Measurements from ENCODE around the gene DDX31.

DDX31 gene

GRCh38 chr9:132592451-132592850, 77.3 kb downstream of the DDX31 start:
- Histone ChIP-seq H3K4me1 (ENCODE audit: insufficient read depth, low read length) (no peaks in the 10 kb centered on the region), H3K27ac (ENCODE audit: low read depth, low read length) (no peak overlapping the region), H3K9me3 (ENCODE audit: low read length) (no peaks in the 10 kb centered on the region), H3K9ac (ENCODE audit: low read length) (no peak overlapping the region), H3K27me3 (ENCODE audit: control insufficient read depth in 1 of 2, insufficient read depth in 2 of 2, low read length in 2 of 2) (peaks cover 13 to 36% of the 10 kb centered on the region in 2 donors), H3K4me3 (ENCODE audit: low read depth in 1 of 2, low read length in 2 of 2) (no peak overlapping the region), H3K36me3 (ENCODE audit: insufficient read depth, low read length) (peaks cover 7% of the 10 kb centered on the region)

- Histone ChIP-seq H3K4me3 (ENCODE audit: low read depth in 1 of 2, low read length in 2 of 2) (no peak overlapping the region), H3K9me3 (ENCODE audit: low read length) (no peaks in the 10 kb centered on the region), H3K27me3 (ENCODE audit: control insufficient read depth in 1 of 2, insufficient read depth in 2 of 2, low read length in 2 of 2) (peaks cover 15 to 42% of the 10 kb centered on the region in 2 donors), H3K4me1 (ENCODE audit: insufficient read depth, low read length) (no peaks in the 10 kb centered on the region), H3K27ac (ENCODE audit: low read depth, low read length) (no peak overlapping the region), H3K36me3 (ENCODE audit: insufficient read depth, low read length) (peaks cover 7% of the 10 kb centered on the region), H3K9ac (ENCODE audit: low read length) (no peak overlapping the region)
These were observed 78.0 kb downstream of the DDX31 start for GRCh38 chr9:132591751-132592314.

- Histone ChIP-seq H3K4me1 (ENCODE audit: insufficient read depth, low read length) (no peaks in the 10 kb centered on the region), H3K27me3 (ENCODE audit: control insufficient read depth in 1 of 2, insufficient read depth in 2 of 2, low read length in 2 of 2) (peaks cover 21 to 48% of the 10 kb centered on the region in 2 donors), H3K9me3 (ENCODE audit: low read length) (no peaks in the 10 kb centered on the region)
These were observed 78.5 kb downstream of the DDX31 start for GRCh38 chr9:132591244-132591643.

GRCh38 chr9:132590318-132591182, 79.2 kb downstream of the DDX31 start:
- Histone ChIP-seq H3K36me3 (ENCODE audit: insufficient read depth, low read length) (peaks cover 7% of the 10 kb centered on the region), H3K27me3 (ENCODE audit: control insufficient read depth in 1 of 2, insufficient read depth in 2 of 2, low read length in 2 of 2) (peaks cover 28 to 55% of the 10 kb centered on the region in 2 donors), H3K9me3 (ENCODE audit: low read length) (no peaks in the 10 kb centered on the region), H3K9ac (ENCODE audit: low read length) (no peak overlapping the region), H3K4me3 (ENCODE audit: low read depth in 1 of 2, low read length in 2 of 2) (no peak overlapping the region), H3K4me1 (ENCODE audit: insufficient read depth, low read length) (no peaks in the 10 kb centered on the region), H3K27ac (ENCODE audit: low read depth, low read length) (no peak overlapping the region)

More at GRCh38 chr9:132591244-132591643, 78.5 kb downstream of the DDX31 start:
- Histone ChIP-seq H3K9ac (ENCODE audit: low read length) (no peak overlapping the region), H3K4me3 (ENCODE audit: low read depth in 1 of 2, low read length in 2 of 2) (no peak overlapping the region), H3K27ac (ENCODE audit: low read depth, low read length) (no peak overlapping the region), H3K36me3 (ENCODE audit: insufficient read depth, low read length) (peaks cover 7% of the 10 kb centered on the region)

GRCh38 chr9:132590037-132590317, 79.8 kb downstream of the DDX31 start:
- Histone ChIP-seq H3K4me1 (ENCODE audit: insufficient read depth, low read length) (no peaks in the 10 kb centered on the region), H3K4me3 (ENCODE audit: low read depth in 1 of 2, low read length in 2 of 2) (no peak overlapping the region), H3K27me3 (ENCODE audit: control insufficient read depth in 1 of 2, insufficient read depth in 2 of 2, low read length in 2 of 2) (peaks cover 33 to 60% of the 10 kb centered on the region in 2 donors), H3K9me3 (ENCODE audit: low read length) (no peaks in the 10 kb centered on the region), H3K36me3 (ENCODE audit: insufficient read depth, low read length) (peaks cover 7% of the 10 kb centered on the region), H3K9ac (ENCODE audit: low read length) (no peak overlapping the region), H3K27ac (ENCODE audit: low read depth, low read length) (no peak overlapping the region)

GRCh38 chr9:132589148-132590036, 80.4 kb downstream of the DDX31 start:
- H3K9me3 ChIP-seq (ENCODE audit: low read length), result no peaks in the 10 kb centered on the region
- no peaks in the 10 kb centered on the region for H3K4me1 ChIP-seq (ENCODE audit: insufficient read depth, low read length)
- H3K4me3 ChIP-seq (ENCODE audit: low read depth in 1 of 2, low read length in 2 of 2), result no peak overlapping the region
- no peak overlapping the region for H3K9ac ChIP-seq (ENCODE audit: low read length)
- H3K27me3 ChIP-seq (ENCODE audit: control insufficient read depth in 1 of 2, insufficient read depth in 2 of 2, low read length in 2 of 2), result peaks cover 39 to 66% of the 10 kb centered on the region in 2 donors
- H3K36me3 ChIP-seq (ENCODE audit: insufficient read depth, low read length), result peaks cover 2% of the 10 kb centered on the region
- H3K27ac ChIP-seq (ENCODE audit: low read depth, low read length), result no peak overlapping the region

GRCh38 chr9:132588501-132589147, 81.2 kb downstream of the DDX31 start:
- Histone ChIP-seq H3K27me3 (ENCODE audit: control insufficient read depth in 1 of 2, insufficient read depth in 2 of 2, low read length in 2 of 2) (peaks cover 44 to 72% of the 10 kb centered on the region in 2 donors), H3K4me3 (ENCODE audit: low read depth in 1 of 2, low read length in 2 of 2) (no peak overlapping the region), H3K27ac (ENCODE audit: low read depth, low read length) (no peak overlapping the region)

GRCh38 chr9:132588098-132588497, 81.7 kb downstream of the DDX31 start:
- Histone ChIP-seq H3K27me3 (ENCODE audit: control insufficient read depth in 1 of 2, insufficient read depth in 2 of 2, low read length in 2 of 2) (peaks cover 49 to 78% of the 10 kb centered on the region in 2 donors), H3K4me3 (ENCODE audit: low read depth in 1 of 2, low read length in 2 of 2) (no peak overlapping the region), H3K27ac (ENCODE audit: low read depth, low read length) (no peak overlapping the region), H3K4me1 (ENCODE audit: insufficient read depth, low read length) (no peaks in the 10 kb centered on the region), H3K36me3 (ENCODE audit: insufficient read depth, low read length) (no peaks in the 10 kb centered on the region), H3K9ac (ENCODE audit: low read length) (no peak overlapping the region), H3K9me3 (ENCODE audit: low read length) (no peaks in the 10 kb centered on the region)

More at GRCh38 chr9:132588501-132589147, 81.2 kb downstream of the DDX31 start:
- Histone ChIP-seq H3K9ac (ENCODE audit: low read length) (no peak overlapping the region), H3K36me3 (ENCODE audit: insufficient read depth, low read length) (no peaks in the 10 kb centered on the region), H3K9me3 (ENCODE audit: low read length) (no peaks in the 10 kb centered on the region), H3K4me1 (ENCODE audit: insufficient read depth, low read length) (no peaks in the 10 kb centered on the region)

- Histone ChIP-seq H3K36me3 (ENCODE audit: insufficient read depth, low read length) (no peaks in the 10 kb centered on the region), H3K27ac (ENCODE audit: low read depth, low read length) (no peak overlapping the region), H3K4me3 (ENCODE audit: low read depth in 1 of 2, low read length in 2 of 2) (no peak overlapping the region), H3K27me3 (ENCODE audit: control insufficient read depth in 1 of 2, insufficient read depth in 2 of 2, low read length in 2 of 2) (peaks cover 50 to 83% of the 10 kb centered on the region in 2 donors), H3K4me1 (ENCODE audit: insufficient read depth, low read length) (no peaks in the 10 kb centered on the region), H3K9me3 (ENCODE audit: low read length) (no peaks in the 10 kb centered on the region), H3K9ac (ENCODE audit: low read length) (no peak overlapping the region)
These were observed 82.2 kb downstream of the DDX31 start for GRCh38 chr9:132587592-132587955.

GRCh38 chr9:132586830-132587591, 82.8 kb downstream of the DDX31 start:
- Histone ChIP-seq H3K4me3 (ENCODE audit: low read depth in 1 of 2, low read length in 2 of 2) (no peak overlapping the region), H3K9ac (ENCODE audit: low read length) (no peak overlapping the region), H3K4me1 (ENCODE audit: insufficient read depth, low read length) (no peaks in the 10 kb centered on the region), H3K36me3 (ENCODE audit: insufficient read depth, low read length) (no peaks in the 10 kb centered on the region), H3K27ac (ENCODE audit: low read depth, low read length) (no peak overlapping the region), H3K27me3 (ENCODE audit: control insufficient read depth in 1 of 2, insufficient read depth in 2 of 2, low read length in 2 of 2) (peaks cover 50 to 89% of the 10 kb centered on the region in 2 donors), H3K9me3 (ENCODE audit: low read length) (no peaks in the 10 kb centered on the region)
